H9 (cell line): Measurements from ENCODE around the gene CBX5. TPM values are rescaled to one million over a fixed set of nuclear protein-coding genes. Genes with fewer than 3 reads are reported as not detected.

Experiments used
- DNase-seq: peaks from one replicate; pipeline ENCODE4 v3.0.0-alpha.2; 2017
- H2AFZ ChIP-seq: one replicate; pipeline ENCODE4 v1.6.1; 2013; ENCODE audit warnings: mild to moderate bottlenecking, low read length, control low read depth, moderate library complexity
- H2AK5ac ChIP-seq: 2 replicates; pipeline ENCODE4 v1.6.1; 2013; ENCODE audit warnings: low read length, control low read depth, mixed read lengths; ENCODE audit not compliant: insufficient read length
- H2BK120ac ChIP-seq: one replicate; pipeline ENCODE4 v1.6.1; 2013; ENCODE audit warnings: low read depth, mild to moderate bottlenecking, low read length, control low read depth, inconsistent platforms; ENCODE audit not compliant: poor library complexity, severe bottlenecking
- H2BK12ac ChIP-seq: 2 replicates; pipeline ENCODE4 v1.6.1; 2013; ENCODE audit warnings: low read length, control low read depth, mixed read lengths, low read depth; ENCODE audit not compliant: insufficient read length
- H2BK15ac ChIP-seq: 2 replicates; pipeline ENCODE4 v1.6.1; 2013; ENCODE audit warnings: low read depth, low read length, control low read depth
- H2BK20ac ChIP-seq: one replicate; pipeline ENCODE4 v1.6.1; 2013; ENCODE audit warnings: low read depth, mild to moderate bottlenecking, low read length, control low read depth, inconsistent platforms; ENCODE audit not compliant: poor library complexity, severe bottlenecking
- H2BK5ac ChIP-seq: 2 replicates; pipeline ENCODE4 v1.6.1; 2013; ENCODE audit warnings: low read length, control low read depth, mixed read lengths; ENCODE audit not compliant: insufficient read length
- H3K14ac ChIP-seq: 2 replicates; pipeline ENCODE4 v1.6.1; 2013; ENCODE audit warnings: low read length, control low read depth; ENCODE audit not compliant: insufficient read depth
- H3K18ac ChIP-seq: 2 replicates; pipeline ENCODE4 v1.6.1; 2013; ENCODE audit warnings: low read depth, mild to moderate bottlenecking, mixed read lengths, low read length, control low read depth; ENCODE audit not compliant: insufficient read length
- H3K23ac ChIP-seq: 2 replicates; pipeline ENCODE4 v1.6.1; 2013; ENCODE audit warnings: low read length, control low read depth, mixed read lengths, low read depth; ENCODE audit not compliant: insufficient read length
- H3K23me2 ChIP-seq: 2 replicates; pipeline ENCODE4 v1.6.1; 2013; ENCODE audit warnings: low read depth, mild to moderate bottlenecking, mixed read lengths, low read length, control low read depth; ENCODE audit not compliant: insufficient read length, poor library complexity, severe bottlenecking
- H3K27ac ChIP-seq: 2 replicates; pipeline ENCODE4 v1.5.1; 2013; ENCODE audit warnings: low read length, control low read depth, mixed read lengths, low read depth; ENCODE audit not compliant: insufficient read length
- H3K27me3 ChIP-seq: 2 replicates; pipeline ENCODE4 v1.6.1; 2013; ENCODE audit warnings: low read length, control low read depth, inconsistent platforms; ENCODE audit not compliant: insufficient read depth
- H3K4ac ChIP-seq: 2 replicates; pipeline ENCODE4 v1.6.1; 2013; ENCODE audit warnings: low read depth, mild to moderate bottlenecking, control low read depth, inconsistent platforms, low read length, moderate library complexity
- H3K4me1 ChIP-seq: 2 replicates; pipeline ENCODE4 v1.6.1; 2013; ENCODE audit warnings: low read length, control low read depth, inconsistent platforms; ENCODE audit not compliant: insufficient read depth
- H3K4me2 ChIP-seq: 2 replicates; pipeline ENCODE4 v1.6.1; 2013; ENCODE audit warnings: low read length, control low read depth, mixed read lengths; ENCODE audit not compliant: insufficient read length, insufficient read depth
- H3K56ac ChIP-seq: 2 replicates; pipeline ENCODE4 v1.6.1; 2013; ENCODE audit warnings: low read depth, mild to moderate bottlenecking, mixed read lengths, low read length, control low read depth; ENCODE audit not compliant: insufficient read length
- H3K79me1 ChIP-seq: 2 replicates; pipeline ENCODE4 v1.6.1; 2013; ENCODE audit warnings: low read depth, mild to moderate bottlenecking, moderate library complexity, low read length, control low read depth, inconsistent platforms; ENCODE audit not compliant: insufficient read depth, poor library complexity, severe bottlenecking
- H3K79me2 ChIP-seq: 2 replicates; pipeline ENCODE4 v1.6.1; 2013; ENCODE audit warnings: low read length, control low read depth, inconsistent platforms; ENCODE audit not compliant: insufficient read depth
- H3K9ac ChIP-seq: 2 replicates; pipeline ENCODE4 v1.6.1; 2013; ENCODE audit warnings: low read length, control low read depth, mixed read lengths; ENCODE audit not compliant: insufficient read length; ENCODE audit errors: extremely low read depth
- H3K9me3 ChIP-seq: one replicate; pipeline ENCODE4 v1.6.1; 2013; ENCODE audit warnings: low read depth, low read length, inconsistent platforms; ENCODE audit not compliant: control insufficient read depth
- H3T11ph ChIP-seq: one replicate; pipeline ENCODE4 v1.6.1; 2013; ENCODE audit warnings: mild to moderate bottlenecking, low read length, control low read depth, inconsistent platforms
- H4K20me1 ChIP-seq: one replicate; pipeline ENCODE4 v1.6.1; 2013; ENCODE audit not compliant: control insufficient read depth, insufficient read length, insufficient read depth
- H4K5ac ChIP-seq: 2 replicates; pipeline ENCODE4 v1.6.1; 2013; ENCODE audit warnings: low read depth, mild to moderate bottlenecking, mixed read lengths, low read length, control low read depth; ENCODE audit not compliant: insufficient read length
- H4K8ac ChIP-seq: replicated peaks from 2 replicates; pipeline ENCODE4 v1.6.1; 2013; ENCODE audit warnings: low read length, control low read depth, mixed read lengths, low read depth; ENCODE audit not compliant: insufficient read length
- H4K91ac ChIP-seq: 2 replicates; pipeline ENCODE4 v1.6.1; 2013; ENCODE audit warnings: low read depth, mild to moderate bottlenecking, moderate library complexity, mixed read lengths, low read length, control low read depth; ENCODE audit not compliant: insufficient read length
- H3K27ac Mint-ChIP-seq, 3 experiments: 2 replicates in 2 of 3; 3 replicates in 1 of 3; pipeline ENCODE4 v1.8.0; 2020 to 2021; ENCODE audit warnings: mixed read lengths in 3 of 3, mild to moderate bottlenecking in 1 of 3, moderate library complexity in 1 of 3
- H3K27me3 Mint-ChIP-seq: 2 replicates; pipeline ENCODE4 v1.8.0; 2021; ENCODE audit warnings: low read depth, mild to moderate bottlenecking, moderate library complexity, mixed read lengths
- H3K36me3 Mint-ChIP-seq, 3 experiments: 2 replicates in 2 of 3; 3 replicates in 1 of 3; pipeline ENCODE4 v1.8.0; 2020 to 2021; ENCODE audit warnings: low read depth in 3 of 3, mixed read lengths in 3 of 3; ENCODE audit not compliant: insufficient read depth in 1 of 3
- H3K4me1 Mint-ChIP-seq, 2 experiments: 2 replicates each; pipeline ENCODE4 v1.8.0; 2020; ENCODE audit warnings: mixed read lengths in 2 of 2
- H3K4me3 Mint-ChIP-seq, 2 experiments: 2 replicates in 1 of 2; 3 replicates in 1 of 2; pipeline ENCODE4 v1.8.0; 2020 to 2021; ENCODE audit warnings: mild to moderate bottlenecking in 2 of 2, mixed read lengths in 2 of 2, moderate library complexity in 1 of 2
- H3K9me3 Mint-ChIP-seq, 2 experiments: 2 replicates in 1 of 2; 3 replicates in 1 of 2; pipeline ENCODE4 v1.8.0; 2020; ENCODE audit warnings: mild to moderate bottlenecking in 2 of 2, mixed read lengths in 2 of 2, moderate library complexity in 1 of 2
- CTCF ChIP-seq: fragments of 200-600 bp; sonication (generic); conservative IDR thresholded peaks from 3 replicates; pipeline ENCODE4 v1.8.0; 2021; ENCODE audit warnings: antibody characterized with exemption, mild to moderate bottlenecking
- WGBS: extraction: QIAGEN DNeasy Blood & Tissue Kit; methylation state at CpG from one replicate; pipeline ENCODE4 v1.1.7; 2013; ENCODE audit warnings: missing lambda C conversion rate, low lambda C conversion rate, mixed read lengths; ENCODE audit not compliant: insufficient read length; ENCODE audit errors: extremely low coverage; 5-methylcytosine and 5-hydroxymethylcytosine counted together
- total RNA-seq: library from RNA; stranded (reverse); gene quantifications from 2 replicates; pipeline ENCODE4 v1.2.1, GENCODE V29; 2021

CBX5 gene
- total RNA-seq, 1 experiment from 2014 or later, result 206 TPM

DNA sequence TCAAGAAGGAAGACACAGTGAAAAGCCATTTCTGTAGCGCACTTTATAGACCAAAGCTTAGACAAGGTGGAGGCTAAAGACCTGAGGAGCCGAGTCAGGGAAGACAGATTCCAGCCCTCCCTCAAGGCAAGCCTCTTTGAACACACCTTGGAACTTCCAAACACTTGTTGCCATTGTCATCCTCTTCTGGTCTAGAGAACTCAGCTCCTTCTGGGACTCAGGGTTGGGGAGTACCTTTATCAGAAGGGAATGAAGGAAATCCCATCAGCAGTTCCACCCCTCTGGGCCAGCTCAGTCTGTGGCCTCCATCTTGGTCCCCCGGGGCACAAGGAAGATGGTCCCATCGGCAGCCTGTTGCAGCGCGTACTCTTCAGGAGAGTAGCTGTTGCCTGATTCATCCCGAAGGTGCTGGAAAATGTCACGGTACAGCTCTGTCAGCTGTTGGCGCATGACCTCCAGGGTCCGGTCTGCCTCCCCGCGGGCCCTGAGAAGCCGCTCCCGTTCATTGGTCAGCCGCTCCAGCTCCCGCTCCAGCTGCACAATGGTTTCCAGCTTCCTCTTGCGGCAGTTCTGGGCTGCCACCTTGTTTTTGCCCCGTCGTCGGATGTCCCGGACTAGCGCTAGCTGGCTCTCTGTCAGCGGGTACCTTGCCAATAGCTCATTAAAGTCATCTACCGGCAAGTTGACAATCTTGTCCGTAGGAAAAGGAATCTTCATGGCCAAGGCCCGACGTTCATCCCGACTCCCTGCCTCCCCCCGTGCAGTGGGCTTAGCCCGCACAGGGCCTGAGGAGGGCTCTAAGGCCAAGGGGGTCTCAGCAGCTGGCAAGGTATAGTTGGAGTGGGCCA is 12.4 kb upstream of the CBX5 start:
- Histone ChIP-seq H3K9me3 (no peaks in the 10 kb centered on the region), H4K91ac (no peak overlapping the region), H3K4me1 (no peaks in the 10 kb centered on the region), H2AFZ (no peak overlapping the region), H2BK5ac (no peak overlapping the region), H4K8ac (no peak overlapping the region), H3K27me3 (no peaks in the 10 kb centered on the region), H2BK120ac (no peak overlapping the region), H2BK15ac (no peak overlapping the region), H3K4me2 (no peak overlapping the region), H3K79me2 (no peaks in the 10 kb centered on the region), H2BK12ac (no peak overlapping the region), H3K56ac (no peak overlapping the region), H3K18ac (no peak overlapping the region), H3K14ac (no peak overlapping the region), H3K23me2 (no peaks in the 10 kb centered on the region), H3K27ac (no peak overlapping the region), H3K79me1 (no peaks in the 10 kb centered on the region), H2AK5ac (no peak overlapping the region), H3K4ac (no peak overlapping the region), H3K23ac (no peak overlapping the region), H4K20me1 (no peaks in the 10 kb centered on the region), H3T11ph (no peak overlapping the region), H2BK20ac (no peak overlapping the region), H3K9ac (no peak overlapping the region), H4K5ac (no peak overlapping the region)
- Mint-ChIP-seq H3K27ac (no peak overlapping the region), H3K36me3 (peaks cover 0 to 5% (median 0%) of the 10 kb centered on the region in 3 experiments; a peak in 2 of 7 replicates), H3K27me3 (no peaks in the 10 kb centered on the region), H3K4me3 (no peak overlapping the region), H3K4me1 (peaks cover 3 to 6% of the 10 kb centered on the region in 2 experiments; a peak in 1 of 4 replicates), H3K9me3 (no peaks in the 10 kb centered on the region)
- no peak for TF ChIP-seq CTCF
- no peak for DNase-seq
- WGBS, result no CpG with 5 or more reads among the region's 30 CpGs
